ENCODE measurements around the gene IL21R.
A peak's percentile ranks its signal among the peaks of the same experiment; 100 is the strongest.
"Not testable (repeated sequence)": the region's sequence is repeated elsewhere in the genome, so short reads cannot be mapped to it uniquely, and the experiment has no call there.

Gene IL21R

DNA sequence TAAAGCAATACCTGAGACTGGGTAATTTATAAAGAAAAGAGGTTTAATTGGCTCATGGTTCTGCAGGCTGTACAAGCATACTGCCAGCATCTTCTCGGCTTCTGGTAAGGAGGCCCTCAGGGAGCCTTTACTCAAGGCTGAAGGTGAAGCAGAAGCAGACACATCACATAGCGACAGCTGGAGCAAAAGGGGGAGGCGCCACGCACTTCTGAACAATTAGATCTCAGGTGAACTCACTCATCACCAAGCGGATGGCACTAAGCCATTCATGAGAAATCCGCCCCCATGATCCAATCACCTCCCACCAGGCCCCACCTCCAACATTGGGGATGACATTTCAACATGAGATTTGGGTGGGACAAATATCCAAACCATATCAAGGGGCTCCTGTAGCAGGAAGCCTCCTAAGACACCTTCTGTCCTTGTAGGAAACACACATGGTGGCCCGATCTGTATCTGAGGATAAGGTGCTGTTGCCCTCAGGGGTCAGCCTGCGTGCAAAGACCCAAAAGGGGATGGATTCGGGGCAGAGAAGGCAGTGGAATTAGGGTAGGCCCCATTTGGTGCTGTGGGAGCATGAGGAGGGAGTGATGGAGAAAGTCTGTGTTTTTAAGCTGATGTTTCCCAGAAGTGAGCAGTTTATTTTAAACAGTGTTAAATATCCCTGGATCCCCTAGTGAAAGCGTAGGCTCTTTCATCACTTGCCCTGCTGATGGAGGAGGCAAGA is 23.0 kb downstream of the IL21R start:
- peaks cover 68% of the 10 kb centered on the region for H3K4me1 Mint-ChIP-seq (ENCODE audit: low read depth)

DNA sequence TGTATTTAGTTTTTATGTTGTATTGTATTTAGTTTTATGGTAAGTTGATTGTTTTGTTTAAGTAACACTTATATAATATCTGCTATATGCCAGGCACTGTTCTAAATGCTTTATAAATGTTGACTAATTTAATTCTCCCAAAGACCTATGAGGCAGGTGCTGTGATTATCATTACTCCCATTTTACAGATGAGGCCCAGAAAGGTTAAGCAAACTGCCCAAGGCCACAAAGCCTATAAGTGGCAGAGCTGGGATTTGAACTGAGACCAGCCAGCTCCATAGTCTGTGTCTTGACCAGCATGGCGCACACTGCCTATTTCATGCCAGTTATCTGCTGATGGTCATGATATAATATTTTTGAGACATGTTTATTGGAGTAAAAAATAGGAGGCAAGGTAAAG is 24.0 kb downstream of the IL21R start:
- Mint-ChIP-seq H3K36me3 (peaks cover 37% of the 10 kb centered on the region), H3K4me3 (peak overlapping the region; percentile 18), H3K9me3 (ENCODE audit: low read depth) (peaks cover 10% of the 10 kb centered on the region), H3K27me3 (no peaks in the 10 kb centered on the region), H3K27ac (peak overlapping the region; percentile 90), H3K4me1 (ENCODE audit: low read depth) (peaks cover 65% of the 10 kb centered on the region)

More for the DNA sequence above, 23.0 kb downstream of the IL21R start:
- H3K27me3 Mint-ChIP-seq = no peaks in the 10 kb centered on the region
- peaks cover 13% of the 10 kb centered on the region for H3K9me3 Mint-ChIP-seq (ENCODE audit: low read depth)
- H3K36me3 Mint-ChIP-seq = peaks cover 45% of the 10 kb centered on the region
- H3K27ac Mint-ChIP-seq = peak overlapping the region; percentile 90
- peak overlapping the region; percentile 25 for H3K4me3 Mint-ChIP-seq

DNA sequence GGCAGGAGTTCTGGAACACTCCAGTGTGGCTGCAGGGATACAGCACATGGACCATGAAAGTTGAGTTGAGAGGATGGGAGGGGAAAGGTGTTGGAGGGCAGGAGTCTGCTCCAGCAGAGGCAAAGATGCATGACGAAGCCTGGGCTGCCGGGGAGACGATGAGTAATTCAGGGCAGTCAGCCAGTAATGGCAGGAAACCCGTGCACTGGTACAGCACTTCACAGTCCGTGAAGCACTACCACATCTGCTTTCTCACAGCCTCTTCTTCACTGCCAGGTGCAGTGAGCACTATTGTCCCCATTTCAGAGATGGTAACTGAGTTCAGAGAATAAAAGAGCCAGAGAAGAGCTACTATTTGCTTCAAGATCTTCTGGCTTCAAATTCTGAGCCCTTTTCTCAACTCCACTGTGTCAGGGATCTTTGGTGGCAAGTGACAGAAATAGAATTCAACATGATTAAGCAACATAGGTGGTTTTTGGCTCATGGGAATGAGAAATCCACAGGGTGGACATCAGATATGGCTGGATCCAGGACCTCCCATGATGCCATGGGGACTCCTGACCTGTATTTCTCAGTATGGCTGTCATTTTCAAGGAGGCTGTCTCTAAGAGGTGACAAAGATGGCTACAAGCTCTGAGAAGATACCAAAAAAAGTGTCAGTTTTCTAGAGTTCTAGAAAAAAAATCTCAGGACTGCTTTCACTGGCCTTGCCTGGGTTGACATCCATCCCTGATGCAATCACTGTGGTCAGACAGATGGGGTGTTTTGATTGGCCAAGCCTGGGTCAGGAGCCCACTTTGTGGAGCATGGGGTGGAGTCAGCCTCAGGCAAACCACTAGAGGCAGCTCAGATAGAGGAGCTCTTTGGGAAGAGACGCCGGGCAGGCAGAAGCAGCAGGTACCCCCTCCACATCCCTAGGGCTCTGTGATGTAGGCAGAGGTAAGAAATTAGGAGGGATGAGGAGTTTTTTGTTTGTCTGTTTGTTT is 24.7 kb downstream of the IL21R start:
- Mint-ChIP-seq H3K9me3 (ENCODE audit: low read depth) (peaks cover 8% of the 10 kb centered on the region), H3K36me3 (peaks cover 29% of the 10 kb centered on the region), H3K27ac (peak overlapping the region; percentile 90), H3K4me3 (peak overlapping the region; percentile 14), H3K27me3 (no peaks in the 10 kb centered on the region), H3K4me1 (ENCODE audit: low read depth) (peaks cover 67% of the 10 kb centered on the region)

DNA sequence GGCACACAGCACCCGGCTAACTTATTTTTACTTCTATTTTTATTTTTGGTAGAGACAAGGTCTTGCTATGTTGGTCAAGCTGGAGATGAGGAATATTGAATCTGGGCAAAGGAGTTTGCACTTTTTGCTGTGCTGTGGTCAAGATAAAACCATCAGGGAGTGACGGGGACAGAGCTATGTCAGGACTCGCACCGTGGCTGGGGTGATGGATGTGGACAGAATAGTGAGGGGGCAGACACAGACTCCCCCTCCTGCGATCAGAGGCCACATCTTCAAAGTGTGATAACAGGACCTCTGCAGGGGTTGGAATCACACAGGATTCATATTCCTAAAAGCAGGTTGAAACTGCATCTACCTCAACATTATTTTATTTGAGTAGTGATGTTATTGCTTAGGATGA is 25.6 kb downstream of the IL21R start:
- Mint-ChIP-seq H3K4me3 (peak overlapping the region; percentile 23), H3K9me3 (ENCODE audit: low read depth) (no peaks in the 10 kb centered on the region), H3K4me1 (ENCODE audit: low read depth) (peaks cover 67% of the 10 kb centered on the region), H3K36me3 (peaks cover 23% of the 10 kb centered on the region), H3K27ac (peak overlapping the region; percentile 90), H3K27me3 (no peaks in the 10 kb centered on the region)

DNA sequence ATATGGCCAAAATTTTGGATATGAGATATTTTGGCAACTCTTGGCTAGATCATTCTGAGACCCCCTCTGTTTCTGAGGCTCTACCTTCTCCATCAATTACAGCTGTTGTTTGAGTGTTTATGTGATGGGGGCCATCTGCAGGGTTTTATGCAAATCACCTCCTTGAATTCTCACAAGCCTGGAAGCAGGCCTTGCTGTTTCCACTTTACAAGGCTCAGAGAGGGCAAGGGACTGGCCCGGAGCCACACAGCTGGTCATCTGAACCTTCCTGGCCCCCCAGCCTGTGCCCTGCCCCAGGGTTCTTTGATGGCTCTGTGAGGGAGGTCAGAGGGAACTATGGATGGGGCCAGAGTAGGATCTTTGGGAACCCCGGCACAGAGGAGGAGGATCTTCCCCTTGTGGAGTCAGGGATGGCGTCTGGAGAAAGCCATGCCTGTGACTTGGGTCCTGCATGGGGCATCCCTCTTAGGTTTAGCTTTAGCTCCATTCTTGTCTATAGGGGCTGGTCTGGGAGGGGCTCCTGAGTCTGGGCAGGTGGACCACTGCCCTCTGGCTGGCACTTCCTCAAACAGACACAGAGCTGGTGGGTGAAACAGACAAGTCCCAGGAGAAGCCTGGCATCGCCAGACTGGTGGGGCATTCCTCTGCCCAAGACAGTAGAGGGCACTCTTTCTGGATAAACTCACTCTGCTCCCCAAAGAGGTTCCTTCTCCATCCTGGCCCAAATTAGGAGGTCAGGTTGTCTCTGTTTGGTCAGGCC is 26.2 kb downstream of the IL21R start:
- H3K9me3 Mint-ChIP-seq (ENCODE audit: low read depth) = no peaks in the 10 kb centered on the region
- H3K27me3 Mint-ChIP-seq = no peaks in the 10 kb centered on the region
- peaks cover 18% of the 10 kb centered on the region for H3K36me3 Mint-ChIP-seq
- no peak overlapping the region for H3K4me3 Mint-ChIP-seq
- H3K4me1 Mint-ChIP-seq (ENCODE audit: low read depth) = peaks cover 70% of the 10 kb centered on the region
- H3K27ac Mint-ChIP-seq = peak overlapping the region; percentile 28

DNA sequence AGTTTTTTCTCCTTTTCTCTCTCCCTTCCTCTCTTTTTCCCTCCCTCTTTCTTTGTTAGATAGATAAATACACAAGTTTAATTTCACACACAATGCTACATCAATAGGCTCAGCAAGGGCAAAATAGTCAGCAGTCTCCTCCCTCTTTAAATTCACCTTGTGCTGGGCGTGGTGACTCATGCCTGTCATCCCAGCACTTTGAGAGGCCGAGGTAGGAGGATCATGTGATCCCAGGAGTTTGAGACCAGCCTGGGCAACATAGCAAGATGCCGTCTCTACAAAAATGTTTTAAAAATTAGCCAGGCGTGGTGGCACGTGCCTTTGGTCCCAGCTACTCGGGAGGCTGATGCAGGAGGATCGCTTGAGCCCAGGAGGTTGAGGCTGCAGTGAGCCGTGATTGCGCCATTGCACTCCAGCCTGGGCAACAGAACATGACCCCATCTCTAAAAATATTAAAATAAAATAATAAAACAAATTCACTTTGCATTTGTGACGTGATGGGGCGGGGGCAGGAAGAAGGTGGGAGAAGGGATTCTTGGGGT is 27.4 kb downstream of the IL21R start:
- Mint-ChIP-seq H3K36me3 (peaks cover 14% of the 10 kb centered on the region), H3K4me1 (ENCODE audit: low read depth) (peaks cover 61% of the 10 kb centered on the region), H3K27me3 (no peaks in the 10 kb centered on the region), H3K27ac (peak overlapping the region; percentile 81), H3K9me3 (ENCODE audit: low read depth) (no peaks in the 10 kb centered on the region), H3K4me3 (peak overlapping the region; percentile 17)

DNA sequence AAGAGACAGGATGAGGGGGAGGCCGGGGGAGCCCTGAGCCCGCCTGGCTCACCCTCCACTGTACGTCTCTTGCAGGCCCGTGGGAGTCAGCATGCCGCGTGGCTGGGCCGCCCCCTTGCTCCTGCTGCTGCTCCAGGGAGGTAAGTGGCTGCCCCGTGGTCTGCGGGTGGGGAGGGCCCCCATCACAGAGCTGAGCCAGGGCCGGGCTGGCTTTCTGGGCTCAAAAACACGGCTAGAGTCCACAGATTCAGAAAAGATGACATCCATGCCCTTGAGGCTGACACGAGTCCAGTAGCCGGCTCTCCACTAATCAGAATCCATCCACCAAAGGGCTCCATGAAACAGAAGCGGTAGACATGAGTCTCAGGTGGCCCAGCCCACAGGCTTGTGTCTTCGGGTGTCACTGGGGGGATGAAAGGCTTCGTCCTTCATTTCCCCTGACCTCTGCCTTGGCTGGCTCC is 28.0 kb downstream of the IL21R start:
- Mint-ChIP-seq H3K27ac (no peak overlapping the region), H3K9me3 (ENCODE audit: low read depth) (no peaks in the 10 kb centered on the region), H3K27me3 (no peaks in the 10 kb centered on the region), H3K4me1 (ENCODE audit: low read depth) (peaks cover 55% of the 10 kb centered on the region), H3K4me3 (no peak overlapping the region), H3K36me3 (peaks cover 12% of the 10 kb centered on the region)

DNA sequence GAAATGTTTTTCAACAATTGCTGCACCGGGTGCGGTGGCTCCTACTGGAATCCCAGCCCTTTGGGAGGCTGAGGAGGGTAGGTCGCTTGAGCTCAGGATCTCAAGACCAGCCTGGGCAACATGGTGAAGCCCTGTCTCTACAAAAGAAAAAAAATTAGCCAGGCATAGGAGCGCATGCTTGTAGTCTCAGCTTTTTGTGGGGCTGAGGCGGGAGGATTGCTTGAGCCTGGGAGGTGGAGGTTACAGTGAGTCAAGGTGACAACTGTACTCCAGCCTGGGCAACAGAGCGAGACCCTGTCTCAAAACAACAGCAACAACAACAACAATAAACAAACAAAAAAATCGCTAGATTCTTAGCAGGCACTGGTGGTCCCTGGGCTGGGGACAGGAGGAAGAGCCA is 28.5 kb downstream of the IL21R start:
- Mint-ChIP-seq H3K4me1 (ENCODE audit: low read depth) (peaks cover 51% of the 10 kb centered on the region), H3K27me3 (no peaks in the 10 kb centered on the region), H3K4me3 (no peak overlapping the region), H3K36me3 (peaks cover 12% of the 10 kb centered on the region), H3K27ac (peak overlapping the region; percentile 83), H3K9me3 (ENCODE audit: low read depth) (no peaks in the 10 kb centered on the region)

DNA sequence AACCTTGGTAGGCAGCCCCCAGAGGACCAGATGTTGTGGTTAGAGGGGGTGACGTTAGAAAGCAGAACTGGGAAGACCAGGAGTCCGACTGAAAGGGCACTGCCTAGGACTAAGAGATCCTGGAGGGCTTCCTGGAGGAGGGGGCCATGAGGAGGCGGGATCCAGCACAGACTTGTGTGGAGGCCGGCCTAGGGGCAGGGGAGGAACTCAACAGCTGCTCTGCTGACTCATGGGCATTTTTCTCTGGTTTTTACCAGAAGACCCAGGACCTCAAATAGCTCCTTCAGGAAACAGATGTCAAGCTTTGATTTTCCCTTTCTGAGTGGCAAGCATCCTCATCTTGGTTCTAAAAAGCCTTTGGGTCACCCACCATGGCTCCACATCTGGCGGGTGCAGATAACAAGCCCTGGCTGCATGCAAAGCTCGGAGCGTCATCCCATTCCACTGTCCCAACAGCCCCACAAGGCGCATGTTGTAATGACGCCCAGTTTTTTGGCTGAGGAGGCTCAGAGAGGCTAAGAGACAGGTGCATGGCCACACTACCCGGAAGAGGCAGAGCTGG is 29.0 kb downstream of the IL21R start:
- Mint-ChIP-seq H3K36me3 (peaks cover 10% of the 10 kb centered on the region), H3K27ac (peak overlapping the region; percentile 64), H3K9me3 (ENCODE audit: low read depth) (no peaks in the 10 kb centered on the region), H3K4me1 (ENCODE audit: low read depth) (peaks cover 47% of the 10 kb centered on the region), H3K4me3 (no peak overlapping the region), H3K27me3 (no peaks in the 10 kb centered on the region)

DNA sequence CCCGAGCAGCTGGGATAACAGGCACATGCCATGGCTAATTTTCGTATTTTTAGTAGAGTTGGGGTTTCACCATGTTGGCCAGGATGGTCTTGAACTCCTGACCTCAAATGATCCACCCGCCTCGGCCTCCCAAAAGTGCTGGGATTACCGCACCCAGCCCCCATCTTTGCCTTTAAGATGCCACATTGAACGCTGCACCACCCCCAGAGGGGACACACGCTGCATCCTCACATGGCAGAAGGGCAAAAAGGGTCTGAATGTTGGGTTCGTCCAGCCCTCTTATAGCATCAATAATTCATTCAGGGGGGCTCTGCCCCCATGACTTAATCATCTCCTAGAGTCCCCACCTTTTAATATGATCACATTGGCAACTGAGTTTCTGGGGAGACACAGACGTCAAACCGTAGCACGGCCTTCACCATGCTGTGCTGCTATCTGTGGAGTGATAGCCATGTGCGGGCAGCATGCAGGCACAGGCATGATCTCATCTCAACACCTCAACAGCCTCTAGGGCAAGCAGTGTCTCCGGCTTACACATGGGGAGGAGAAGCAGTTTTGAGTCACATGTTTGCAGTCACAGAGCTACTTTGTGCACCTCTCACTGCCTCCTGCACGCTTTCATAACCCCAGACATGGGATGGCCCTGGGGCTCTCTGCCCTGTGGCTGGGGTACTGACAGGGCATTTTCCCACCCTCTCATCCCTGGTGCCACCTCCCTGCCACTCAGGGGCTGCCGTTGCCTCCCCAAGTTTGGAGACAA is 30.0 kb downstream of the IL21R start:
- Mint-ChIP-seq H3K4me1 (ENCODE audit: low read depth) (peaks cover 39% of the 10 kb centered on the region), H3K27me3 (no peaks in the 10 kb centered on the region), H3K27ac (peak overlapping the region; percentile 85), H3K36me3 (peaks cover 6% of the 10 kb centered on the region), H3K4me3 (no peak overlapping the region), H3K9me3 (ENCODE audit: low read depth) (no peaks in the 10 kb centered on the region)

DNA sequence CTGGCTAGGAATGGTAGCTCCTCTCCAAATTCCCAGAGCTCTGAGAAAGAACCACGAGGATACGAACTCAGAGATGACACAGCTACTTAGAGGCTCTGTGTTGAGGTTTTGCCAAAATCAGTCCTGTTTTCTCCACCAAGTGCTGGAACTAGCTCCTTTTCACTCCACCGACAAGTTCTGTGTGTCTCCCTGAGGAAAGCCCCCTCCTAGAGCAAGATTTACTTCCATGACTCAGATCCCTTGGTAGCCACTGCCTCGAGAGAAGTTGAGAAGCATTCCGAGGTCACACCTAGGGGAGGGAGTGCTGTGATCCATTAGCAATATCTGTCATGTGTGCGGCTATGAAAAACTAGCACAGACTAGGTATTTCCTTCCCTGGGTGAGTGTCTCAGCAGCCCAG is 30.6 kb downstream of the IL21R start:
- Mint-ChIP-seq H3K4me3 (no peak overlapping the region), H3K36me3 (peaks cover 6% of the 10 kb centered on the region), H3K27ac (peak overlapping the region; percentile 89)

DNA sequence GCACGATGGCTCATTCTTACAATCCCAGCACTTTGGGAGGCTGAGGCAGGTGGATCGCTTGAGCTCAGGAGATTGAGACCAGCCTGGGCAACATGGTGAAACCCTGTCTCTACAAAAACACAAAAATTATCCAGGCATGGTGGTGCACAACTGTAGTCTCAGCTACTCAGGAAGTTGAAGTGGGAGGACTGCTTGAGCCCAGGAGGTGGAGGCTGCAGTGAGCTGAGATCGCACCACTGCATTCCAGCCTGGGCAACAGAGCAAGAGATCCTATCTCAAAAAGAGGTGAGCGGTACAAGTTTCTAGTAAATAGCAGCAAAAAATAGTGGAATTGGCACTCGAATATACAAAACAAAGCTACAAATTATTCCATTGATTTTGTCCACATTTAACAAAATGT is 31.2 kb downstream of the IL21R start:
- peak overlapping the region; percentile 89 for H3K27ac Mint-ChIP-seq
- H3K27me3 Mint-ChIP-seq, H3K36me3 Mint-ChIP-seq: not testable (repeated sequence)

More for the DNA sequence above, 30.6 kb downstream of the IL21R start:
- H3K4me1 Mint-ChIP-seq (ENCODE audit: low read depth) = peaks cover 35% of the 10 kb centered on the region
- no peaks in the 10 kb centered on the region for H3K27me3 Mint-ChIP-seq
- no peaks in the 10 kb centered on the region for H3K9me3 Mint-ChIP-seq (ENCODE audit: low read depth)

DNA sequence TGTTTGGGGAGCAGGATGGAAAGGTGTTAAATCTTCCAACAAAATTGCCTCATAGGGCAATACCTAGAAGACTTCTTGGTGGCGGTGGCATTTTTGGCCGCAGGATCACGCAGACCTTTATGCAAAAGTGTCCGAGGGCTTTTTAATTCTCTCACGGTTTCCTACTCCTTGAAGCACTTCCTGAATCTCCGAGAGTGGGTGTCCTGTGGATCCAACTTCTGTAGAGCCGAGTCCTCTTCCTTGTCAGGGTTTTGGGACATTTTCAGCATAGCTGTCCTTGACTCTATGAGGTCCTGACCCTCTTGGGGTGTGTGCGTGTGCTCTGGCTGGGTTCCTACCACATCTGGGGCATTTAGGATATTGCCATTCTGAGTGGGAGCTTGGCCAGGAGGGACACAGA is 31.7 kb downstream of the IL21R start:
- H3K27ac Mint-ChIP-seq = peak overlapping the region; percentile 89
- H3K4me1 Mint-ChIP-seq (ENCODE audit: low read depth) = peaks cover 28% of the 10 kb centered on the region
- no peaks in the 10 kb centered on the region for H3K9me3 Mint-ChIP-seq (ENCODE audit: low read depth)
- no peak overlapping the region for H3K4me3 Mint-ChIP-seq
- H3K36me3 Mint-ChIP-seq = peaks cover 6% of the 10 kb centered on the region
- H3K27me3 Mint-ChIP-seq = no peaks in the 10 kb centered on the region

More for the DNA sequence above, 31.2 kb downstream of the IL21R start:
- not testable (repeated sequence) for H3K9me3 Mint-ChIP-seq (ENCODE audit: low read depth); H3K4me3 Mint-ChIP-seq
- peaks cover 31% of the 10 kb centered on the region for H3K4me1 Mint-ChIP-seq (ENCODE audit: low read depth)

All from activated naive CD8-positive, alpha-beta T cell (primary cell).